LNCaP clone FGC (cell line): ENCODE results near the gene KDF1.

ENCODE experiments used
- DNase-seq: peaks from one replicate; pipeline ENCODE4 v3.0.0-alpha.2; 2011; ENCODE audit warnings: low read depth
- H3K4me3 ChIP-seq: 2 replicates; pipeline ENCODE4 v1.5.1; 2011; ENCODE audit warnings: mild to moderate bottlenecking, low read depth, low read length, control low read depth
- TF ChIP-seq, protein P1 (sequence below): IDR thresholded peaks from 2 replicates; pipeline ENCODE4 v1.5.1; 2012; ENCODE audit warnings: mild to moderate bottlenecking; ENCODE audit not compliant: control insufficient read depth, insufficient read depth; ENCODE audit errors: extremely low read depth

Gene KDF1

DNA sequence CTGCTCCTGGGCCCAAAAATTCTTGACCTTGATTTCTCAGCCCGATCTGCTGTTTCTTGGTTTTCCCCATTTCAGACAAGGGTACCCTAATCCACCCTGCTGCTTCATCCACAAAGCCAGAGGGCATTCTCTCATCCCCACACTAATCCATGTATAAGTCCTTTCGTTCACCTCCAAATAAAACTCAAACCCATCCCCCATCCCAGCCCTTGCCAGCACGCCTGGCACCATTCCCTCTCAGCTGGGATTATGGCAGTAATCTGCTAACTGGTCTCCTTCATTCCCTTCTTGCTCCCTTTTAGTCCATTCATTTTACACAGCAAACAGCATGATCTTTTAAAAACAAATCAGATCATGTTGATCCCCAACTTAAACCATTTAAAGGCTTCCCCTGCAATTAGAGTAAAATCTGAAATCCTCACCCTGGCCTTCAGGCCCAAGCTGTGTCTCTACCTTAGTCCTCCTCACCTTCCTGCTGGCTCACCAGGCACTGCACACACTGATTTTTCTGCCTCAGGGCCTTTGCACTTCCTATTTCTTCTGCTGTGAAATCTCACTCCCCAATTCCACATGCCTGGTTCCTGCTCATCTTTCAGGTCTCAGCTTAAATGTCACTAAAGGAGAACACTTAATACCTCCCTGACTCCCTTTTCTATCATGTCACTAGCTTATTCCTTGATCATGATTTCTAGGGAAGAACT lies 21.0 kb upstream of the KDF1 start:
- DNase-seq, result no peak
- H3K4me3 ChIP-seq, result no peak overlapping the region

DNA sequence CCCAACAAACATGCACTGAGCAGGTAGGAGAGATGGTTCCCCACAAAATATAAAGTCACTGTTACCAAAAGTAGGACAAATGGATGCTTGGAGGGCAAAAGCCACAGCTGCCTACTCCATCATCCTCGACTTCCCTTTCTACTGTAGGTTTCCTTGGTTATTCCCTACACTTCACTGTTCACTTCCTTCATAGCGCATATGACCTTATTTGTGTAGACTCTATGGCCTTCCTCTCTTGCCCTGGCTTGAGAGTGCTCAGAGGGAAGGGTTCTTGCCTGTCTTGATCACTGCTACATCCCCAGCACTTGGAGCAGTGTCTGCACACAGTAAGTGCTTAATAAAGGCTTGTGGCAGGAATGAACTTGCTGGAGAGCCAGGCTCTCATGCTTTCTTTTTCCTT lies 18.6 kb upstream of the KDF1 start:
- no peak for DNase-seq
- no peak overlapping the region for H3K4me3 ChIP-seq
- TF ChIP-seq, protein P1, sequence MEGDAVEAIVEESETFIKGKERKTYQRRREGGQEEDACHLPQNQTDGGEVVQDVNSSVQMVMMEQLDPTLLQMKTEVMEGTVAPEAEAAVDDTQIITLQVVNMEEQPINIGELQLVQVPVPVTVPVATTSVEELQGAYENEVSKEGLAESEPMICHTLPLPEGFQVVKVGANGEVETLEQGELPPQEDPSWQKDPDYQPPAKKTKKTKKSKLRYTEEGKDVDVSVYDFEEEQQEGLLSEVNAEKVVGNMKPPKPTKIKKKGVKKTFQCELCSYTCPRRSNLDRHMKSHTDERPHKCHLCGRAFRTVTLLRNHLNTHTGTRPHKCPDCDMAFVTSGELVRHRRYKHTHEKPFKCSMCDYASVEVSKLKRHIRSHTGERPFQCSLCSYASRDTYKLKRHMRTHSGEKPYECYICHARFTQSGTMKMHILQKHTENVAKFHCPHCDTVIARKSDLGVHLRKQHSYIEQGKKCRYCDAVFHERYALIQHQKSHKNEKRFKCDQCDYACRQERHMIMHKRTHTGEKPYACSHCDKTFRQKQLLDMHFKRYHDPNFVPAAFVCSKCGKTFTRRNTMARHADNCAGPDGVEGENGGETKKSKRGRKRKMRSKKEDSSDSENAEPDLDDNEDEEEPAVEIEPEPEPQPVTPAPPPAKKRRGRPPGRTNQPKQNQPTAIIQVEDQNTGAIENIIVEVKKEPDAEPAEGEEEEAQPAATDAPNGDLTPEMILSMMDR, result no peak

More for the DNA sequence above, 21.0 kb upstream of the KDF1 start:
- TF ChIP-seq, protein P1, result no peak

DNA sequence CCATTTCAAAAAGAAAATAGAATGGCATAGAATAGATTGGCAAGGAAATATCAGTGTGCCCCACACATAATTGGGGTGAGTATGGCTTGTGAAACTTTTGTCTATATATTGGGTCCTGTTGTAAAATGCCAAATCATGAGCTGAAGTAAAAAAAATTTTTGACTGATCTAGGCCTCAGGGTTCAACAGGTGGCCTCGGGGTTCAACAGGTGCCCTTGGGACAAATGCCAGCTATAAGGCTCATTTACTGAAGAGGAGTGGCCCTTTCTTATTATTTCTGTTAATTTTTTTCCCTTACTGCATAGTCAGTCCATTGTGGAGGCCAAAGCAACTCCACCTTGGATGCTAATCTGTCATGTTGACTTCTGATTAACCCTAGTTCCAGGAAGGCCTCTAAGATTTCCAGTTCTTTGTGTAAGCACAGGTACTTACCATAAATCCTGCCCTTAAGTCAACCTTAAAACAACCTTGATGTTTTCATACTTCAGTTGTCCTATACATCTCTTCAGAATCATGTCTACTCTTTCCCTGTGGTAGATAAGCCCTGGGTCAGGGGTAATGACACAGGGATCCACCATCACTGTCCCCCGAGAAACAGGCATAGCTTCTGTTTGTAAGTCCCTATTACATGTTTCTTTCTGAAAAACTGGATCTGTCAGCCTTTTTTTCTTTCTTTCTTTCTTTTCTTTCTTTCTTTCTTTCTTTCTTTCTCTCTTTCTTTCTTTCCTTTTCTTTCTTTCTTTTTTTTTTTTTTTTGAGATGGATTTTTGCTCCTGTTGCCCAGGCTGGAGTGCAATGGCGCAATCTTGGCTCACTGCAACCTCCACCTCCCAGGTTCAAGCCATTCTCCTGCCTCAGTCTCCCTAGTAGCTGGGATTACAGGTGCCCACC lies 16.6 kb upstream of the KDF1 start:
- TF ChIP-seq, protein P1, result no peak
- DNase-seq, result no peak
- H3K4me3 ChIP-seq, result no peak overlapping the region

DNA sequence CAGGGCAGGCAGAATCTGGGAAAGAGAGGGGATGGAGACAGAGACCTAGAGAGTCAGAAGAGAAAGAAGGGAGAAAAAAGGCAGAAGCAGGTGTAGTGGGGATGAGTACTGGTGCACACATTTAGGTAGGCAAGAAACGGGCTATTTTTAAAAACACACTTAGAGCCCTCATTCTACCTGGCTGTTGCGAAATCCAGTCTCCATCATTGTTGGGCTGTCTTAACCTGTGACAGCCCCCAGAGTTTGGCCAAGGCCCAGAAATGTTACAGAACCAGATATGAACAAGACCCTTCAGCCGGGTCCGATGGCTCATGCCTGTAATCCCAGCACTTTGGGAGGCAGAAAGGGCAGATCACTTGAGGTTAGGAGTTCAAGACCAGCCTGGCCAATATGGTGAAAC lies 12.6 kb upstream of the KDF1 start:
- H3K4me3 ChIP-seq, result no peak overlapping the region
- TF ChIP-seq, protein P1, result no peak
- no peak for DNase-seq

DNA sequence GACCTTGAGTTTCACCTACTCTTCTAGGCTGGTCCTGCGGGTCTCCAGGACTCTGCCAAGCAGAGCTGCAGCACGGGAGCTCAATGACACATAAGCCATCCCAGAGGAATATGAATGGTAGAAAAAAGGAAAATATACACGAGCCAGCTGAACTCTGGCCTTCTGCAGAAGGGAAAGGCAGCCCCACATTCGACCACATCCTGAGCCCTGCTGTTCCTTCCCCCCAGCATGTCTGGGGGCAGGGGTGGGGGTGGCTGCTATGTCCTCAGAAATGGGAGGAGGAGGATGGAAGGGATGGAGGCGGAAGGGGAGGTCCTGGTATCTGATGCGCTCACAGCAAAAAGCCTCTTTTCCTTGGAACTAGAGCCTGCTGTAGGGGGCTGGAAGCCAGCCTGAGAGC lies 12.1 kb upstream of the KDF1 start:
- no peak for DNase-seq
- H3K4me3 ChIP-seq, result no peak overlapping the region
- TF ChIP-seq, protein P1, result no peak

DNA sequence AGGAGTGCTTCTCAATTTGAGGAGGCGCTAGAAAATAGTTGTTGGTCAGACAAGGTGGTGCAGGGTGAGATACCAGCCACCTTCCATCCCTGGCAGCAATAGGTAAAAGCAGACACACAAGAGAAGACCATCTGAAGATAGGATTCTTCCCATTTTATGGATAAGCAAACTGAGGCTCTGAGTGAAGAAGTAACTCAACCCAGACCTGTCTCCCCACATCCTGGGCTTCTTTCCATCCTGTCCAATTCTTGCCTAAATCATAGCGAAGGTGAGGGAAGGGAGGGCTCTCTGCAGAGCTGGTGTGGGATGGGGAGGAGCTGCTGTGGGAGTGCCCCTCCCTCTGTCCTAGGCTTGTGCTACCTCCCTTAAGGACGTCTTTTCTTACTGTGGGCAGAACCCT lies 11.3 kb upstream of the KDF1 start:
- no peak overlapping the region for H3K4me3 ChIP-seq
- DNase-seq, result no peak
- TF ChIP-seq, protein P1, result no peak

DNA sequence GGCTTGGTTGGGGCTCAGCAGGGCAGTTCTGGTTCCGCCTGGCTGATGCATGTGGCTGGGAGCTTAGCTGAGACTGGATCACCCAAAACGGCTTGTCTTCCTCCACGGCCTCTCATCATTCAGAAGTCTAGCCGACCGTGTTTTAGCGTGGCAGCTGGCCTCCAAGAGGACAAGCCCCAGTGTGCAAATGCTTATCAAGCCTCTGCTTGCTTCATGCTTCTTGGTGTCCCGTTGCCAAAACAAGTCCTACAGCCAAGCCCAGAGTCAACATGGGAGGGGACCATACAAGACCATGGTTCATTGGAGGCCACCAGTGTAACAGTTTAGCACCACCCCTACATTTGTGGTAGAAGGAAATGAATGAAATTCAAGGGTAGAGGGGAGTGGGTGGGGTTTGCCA lies 10.5 kb upstream of the KDF1 start:
- TF ChIP-seq, protein P1, result no peak
- DNase-seq, result no peak
- no peak overlapping the region for H3K4me3 ChIP-seq
